Amniotic stem cell (primary cell): ENCODE data around the gene STXBP6.
A peak's percentile ranks its signal among the peaks of the same experiment; 100 is the strongest.
"Not testable (repeated sequence)": the region's sequence is repeated elsewhere in the genome, so short reads cannot be mapped to it uniquely, and the experiment has no call there.

Experiments
- DNase-seq: peaks from one replicate; lab custom pipeline; 2025; lab: John Stamatoyannopoulos, UW

Gene STXBP6

DNA sequence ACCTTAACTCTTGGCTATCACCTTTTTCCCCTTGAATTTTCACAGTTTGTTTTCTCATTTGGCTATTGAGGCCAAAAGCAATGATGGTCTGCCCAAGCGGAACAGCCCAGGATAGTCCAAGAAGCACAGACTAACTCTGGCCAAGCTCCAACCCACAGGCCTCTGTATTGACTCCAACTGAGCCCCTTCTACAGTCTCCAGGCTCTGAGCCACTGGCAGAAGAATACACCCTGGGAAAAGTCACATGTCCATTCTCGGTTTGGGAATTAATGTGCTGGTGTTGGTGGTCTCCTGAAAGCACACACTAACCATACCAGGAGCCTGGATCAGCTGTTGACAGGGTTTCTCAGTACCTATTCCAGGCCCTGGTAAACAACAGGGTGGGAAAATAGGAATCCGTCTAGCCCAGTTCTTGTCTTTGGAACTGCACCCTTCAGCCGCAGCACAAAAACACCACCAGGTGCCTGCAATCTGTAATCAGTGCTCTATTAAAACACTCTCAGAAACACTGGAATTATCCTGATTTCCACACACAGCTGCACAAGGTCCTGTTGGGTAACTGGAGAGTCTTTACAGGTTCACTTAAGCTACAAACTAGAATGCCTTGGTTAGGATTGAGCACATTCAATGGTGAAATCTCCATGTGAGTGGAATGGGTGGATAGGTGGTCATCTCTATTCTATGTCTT, 63.6 kb downstream of the STXBP6 start:
- no peak for DNase-seq

DNA sequence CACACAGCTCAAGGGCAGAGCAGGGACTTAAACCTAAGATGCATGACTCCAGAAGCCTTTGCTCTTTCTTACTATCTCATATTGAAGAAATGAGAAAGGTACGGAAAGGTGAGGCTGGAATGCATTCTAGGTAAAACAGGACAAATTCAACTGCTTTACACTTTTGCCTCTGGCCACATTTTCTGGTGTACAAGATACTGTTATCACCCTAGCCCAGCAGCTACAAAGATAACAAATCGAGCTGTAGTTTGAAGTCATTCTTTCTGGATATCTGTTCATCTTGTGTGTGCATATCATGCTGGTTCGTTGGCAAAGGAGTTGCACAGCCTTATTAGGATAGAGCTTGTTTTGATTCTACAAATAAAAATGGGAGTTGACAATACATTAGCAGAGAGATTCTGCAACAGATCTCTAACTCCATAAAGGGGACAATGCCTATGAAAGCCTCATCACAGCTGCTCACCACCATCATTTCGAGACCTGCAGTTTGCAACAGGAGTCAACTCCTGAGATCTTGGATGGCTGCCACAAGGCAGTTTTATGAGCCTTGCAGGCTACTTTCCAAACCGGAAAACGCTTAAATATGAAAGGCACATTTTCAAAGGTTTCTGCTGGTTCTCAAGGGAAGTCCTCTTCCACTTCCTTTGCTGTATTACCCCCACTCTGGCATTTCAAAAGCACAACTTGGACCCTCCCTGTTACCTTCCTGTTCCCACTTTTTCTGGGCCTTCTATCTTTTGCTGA, 64.9 kb downstream of the STXBP6 start:
- DNase-seq, result no peak

DNA sequence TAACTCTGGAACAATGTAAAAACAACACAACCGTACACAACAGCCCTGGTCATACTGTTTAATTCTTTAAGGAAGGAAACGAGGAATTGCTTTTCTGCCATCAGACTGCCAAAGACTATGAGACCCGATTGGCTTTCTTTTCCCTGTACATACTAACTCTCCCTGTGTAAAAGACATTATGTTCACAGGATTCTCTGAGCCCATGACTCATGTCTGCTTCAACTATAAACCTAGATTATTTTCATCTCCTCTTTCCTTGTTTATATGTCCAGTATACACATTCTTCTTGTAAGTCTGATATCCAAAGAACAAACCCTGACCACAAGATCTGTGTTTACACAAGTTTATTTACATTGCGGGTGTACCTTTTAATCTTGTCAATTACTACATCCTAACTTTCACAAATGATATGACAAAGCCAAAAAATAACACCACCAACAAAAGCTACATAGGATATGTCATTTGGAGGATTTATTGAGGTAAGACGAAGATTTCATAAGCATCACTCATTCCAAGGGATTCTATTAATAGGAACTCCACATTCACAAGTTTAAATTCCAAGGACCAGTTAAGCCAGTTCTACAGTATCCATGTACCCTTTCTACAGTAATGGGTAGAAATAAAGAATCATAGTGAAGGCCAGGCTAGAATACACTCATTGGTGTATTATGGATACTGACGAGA, 67.3 kb downstream of the STXBP6 start:
- peak; percentile 33 for DNase-seq

DNA sequence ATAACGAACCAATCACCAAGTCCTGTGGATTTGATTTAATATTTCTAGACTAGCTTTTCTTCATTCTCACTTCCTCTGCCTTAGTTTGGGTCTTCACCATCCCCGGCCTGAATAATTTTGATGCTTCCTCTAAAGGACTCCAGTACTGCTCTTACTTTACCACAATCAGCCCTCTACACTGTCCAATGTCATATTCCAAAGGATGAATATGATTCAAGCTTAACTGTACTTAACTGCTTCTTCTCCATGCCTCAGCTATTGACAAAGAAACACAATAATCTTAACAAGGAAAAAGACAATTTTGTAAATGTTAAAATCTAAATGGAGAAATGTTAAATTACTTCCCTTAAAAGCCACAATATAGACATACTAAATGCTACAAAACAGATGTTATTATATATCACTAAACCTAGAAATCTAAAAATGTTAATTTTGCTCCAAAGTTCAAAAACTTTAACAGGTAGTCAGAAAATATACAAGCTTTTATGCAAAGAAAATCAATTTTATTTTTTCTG, 70.2 kb downstream of the STXBP6 start:
- no peak for DNase-seq

DNA sequence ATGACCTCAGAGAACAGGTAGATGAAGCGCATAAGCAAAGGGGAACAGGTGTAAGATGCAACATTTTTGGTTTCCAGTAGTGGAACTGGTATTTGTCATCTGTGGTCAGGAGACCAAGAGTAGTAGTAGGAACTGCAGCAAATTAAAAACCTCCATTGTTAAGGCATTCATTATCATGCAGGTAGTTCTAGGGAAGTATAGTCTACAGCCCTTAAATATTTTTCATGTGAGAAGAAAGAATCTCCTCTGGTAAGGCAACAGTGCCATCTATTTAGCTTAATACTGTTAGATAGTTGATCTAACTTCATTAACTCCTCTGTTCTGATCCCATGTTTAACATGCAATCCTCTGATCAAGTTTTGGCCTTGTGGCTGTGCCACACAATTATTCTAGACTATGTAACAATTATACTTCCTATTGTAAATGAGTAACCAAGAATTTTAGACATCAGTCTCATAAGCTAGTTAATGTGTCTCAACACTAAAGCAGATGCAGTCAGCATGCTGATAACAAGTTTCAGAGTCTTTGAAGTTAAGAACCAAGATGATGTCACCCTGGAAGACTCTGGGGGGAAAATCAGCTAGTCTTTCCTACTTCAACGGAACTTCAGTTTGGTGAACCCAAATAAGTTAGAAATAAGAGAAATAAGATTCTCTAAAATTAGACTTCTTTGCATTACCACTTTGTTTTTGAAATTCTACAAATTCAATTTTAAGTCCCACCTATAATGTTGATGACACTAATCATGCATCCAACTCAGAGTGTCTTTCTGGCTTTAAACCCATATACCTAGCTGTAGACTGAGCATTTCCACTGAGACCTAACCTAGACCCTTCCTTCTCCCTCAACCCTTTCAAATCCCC, 70.9 kb downstream of the STXBP6 start:
- no peak for DNase-seq

DNA sequence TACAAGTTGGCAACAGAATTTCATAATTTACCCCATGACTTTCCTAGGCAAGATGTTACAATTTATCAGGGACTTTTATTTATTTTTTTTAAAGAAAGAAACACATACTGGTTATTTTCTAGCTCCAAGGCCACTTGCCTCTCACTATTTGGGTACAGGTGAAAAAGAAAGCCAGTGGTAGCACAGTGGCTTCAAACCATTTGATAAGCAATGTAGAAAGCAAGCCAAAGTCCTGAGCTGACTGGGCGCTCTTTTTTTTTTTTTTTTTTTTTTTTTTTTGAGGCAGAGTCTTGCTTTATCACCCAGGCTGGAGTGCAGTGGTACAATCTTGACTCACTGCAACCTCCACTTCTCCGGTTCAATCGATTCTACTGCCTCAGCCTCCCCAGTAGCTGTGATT, 73.3 kb downstream of the STXBP6 start:
- DNase-seq, result no peak

DNA sequence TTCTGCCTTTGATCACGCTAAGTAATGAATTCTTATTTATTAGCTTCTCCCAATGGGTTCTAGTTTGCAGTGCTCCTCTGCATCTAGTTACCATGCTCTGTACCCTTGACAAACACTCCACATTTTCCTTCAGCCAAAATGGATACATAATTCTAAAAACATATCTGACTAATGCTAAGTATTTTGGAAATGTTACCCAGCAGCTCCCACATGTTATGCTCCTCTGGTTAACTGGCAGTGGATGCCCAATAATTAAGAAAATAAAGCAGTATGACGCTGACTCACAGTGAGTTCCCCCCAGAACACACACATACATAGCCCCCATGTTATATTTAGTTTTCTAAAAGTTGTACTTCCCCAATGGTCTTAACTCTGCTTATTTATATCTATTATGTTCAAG, 74.6 kb downstream of the STXBP6 start:
- no peak for DNase-seq

DNA sequence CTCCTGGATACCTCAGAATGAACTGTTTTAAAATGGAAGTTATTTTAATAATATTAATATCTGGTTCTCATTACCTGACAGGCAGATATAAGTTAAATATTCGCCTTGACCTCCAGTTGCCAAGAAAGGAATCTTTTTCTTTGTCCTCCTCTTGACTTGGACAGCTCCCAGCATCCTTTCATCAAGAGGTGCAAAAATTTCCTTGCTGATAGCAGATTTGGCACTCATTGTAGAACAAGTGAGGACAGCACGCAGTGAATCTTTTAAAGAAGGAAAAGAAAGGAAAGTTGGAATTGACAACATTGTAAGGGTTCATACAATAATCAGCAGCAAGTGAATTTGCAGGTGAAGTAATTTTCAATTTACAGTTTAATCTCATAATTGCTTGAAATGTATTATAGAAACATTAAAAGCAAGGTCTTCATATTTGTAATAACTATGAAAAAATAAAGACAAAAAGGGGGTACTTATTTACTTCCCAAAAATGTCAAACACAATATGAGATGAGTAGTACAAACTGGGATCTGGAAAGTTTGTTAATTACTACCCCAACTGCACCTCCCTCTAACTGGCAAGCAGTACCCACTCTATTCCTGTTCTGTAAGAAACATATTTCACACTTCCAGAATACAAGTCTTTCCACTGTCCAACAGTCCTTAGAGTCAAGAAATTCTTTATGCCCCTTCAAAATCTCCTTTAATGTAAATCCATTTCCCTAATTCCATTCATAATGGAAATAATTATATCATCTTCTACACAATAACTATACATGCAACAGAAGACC, 75.2 kb downstream of the STXBP6 start:
- DNase-seq, result no peak

DNA sequence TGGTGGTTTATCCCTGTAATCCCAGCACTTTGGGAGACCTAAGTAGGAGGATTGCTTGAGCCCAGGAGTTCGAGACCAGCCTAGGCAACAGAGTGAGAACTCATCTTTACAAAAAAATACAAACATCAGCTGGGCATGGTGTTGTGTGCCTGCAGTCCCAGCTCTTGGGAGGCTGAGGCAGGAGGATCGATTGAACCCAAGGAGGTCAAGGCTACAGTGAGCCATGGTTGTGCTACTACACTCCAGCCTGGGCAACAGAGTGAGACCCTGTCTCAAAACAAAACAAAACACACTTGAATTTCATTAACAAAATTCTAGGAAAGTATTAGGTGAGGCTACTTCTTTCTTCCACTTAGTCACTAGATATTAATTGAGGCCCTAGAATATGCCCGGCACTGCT, 77.1 kb downstream of the STXBP6 start:
- DNase-seq, result no peak

DNA sequence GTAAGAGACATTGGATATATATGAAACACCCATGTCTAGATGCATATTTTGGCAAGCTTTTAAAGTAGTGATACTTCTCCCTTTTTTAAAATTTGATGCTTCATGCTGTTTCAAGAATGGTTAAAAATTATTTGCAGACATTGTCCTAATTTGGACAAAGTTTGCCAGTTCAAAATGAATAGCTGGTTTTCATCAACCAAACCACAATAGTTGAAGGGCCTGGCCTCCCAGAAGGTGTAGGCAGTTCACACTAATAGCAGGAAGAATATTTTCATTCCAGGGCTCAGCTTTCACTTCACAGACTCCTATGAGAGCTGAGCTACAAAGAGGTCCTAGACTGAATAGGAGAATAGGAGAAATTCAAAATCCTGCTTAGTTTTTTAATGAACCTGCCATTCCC, 78.7 kb downstream of the STXBP6 start:
- DNase-seq, result no peak

DNA sequence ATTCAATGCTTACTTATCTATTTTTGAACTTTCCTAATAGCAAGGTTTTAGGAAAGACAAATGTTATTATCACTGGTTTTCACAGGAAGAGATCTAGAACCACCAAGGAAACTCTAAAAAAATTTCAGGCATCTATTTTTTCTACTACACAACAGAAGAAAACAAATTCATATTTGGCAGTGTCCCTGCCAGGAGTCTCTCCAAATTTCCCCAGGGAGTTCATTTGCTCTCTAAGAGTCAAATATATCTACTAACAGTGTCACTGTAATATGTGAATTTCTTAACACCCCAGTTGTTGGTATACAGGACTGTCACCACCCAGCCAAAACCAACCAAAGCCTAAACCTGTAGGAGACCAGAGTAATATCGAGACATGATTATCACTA, 83.4 kb downstream of the STXBP6 start:
- DNase-seq, result no peak

DNA sequence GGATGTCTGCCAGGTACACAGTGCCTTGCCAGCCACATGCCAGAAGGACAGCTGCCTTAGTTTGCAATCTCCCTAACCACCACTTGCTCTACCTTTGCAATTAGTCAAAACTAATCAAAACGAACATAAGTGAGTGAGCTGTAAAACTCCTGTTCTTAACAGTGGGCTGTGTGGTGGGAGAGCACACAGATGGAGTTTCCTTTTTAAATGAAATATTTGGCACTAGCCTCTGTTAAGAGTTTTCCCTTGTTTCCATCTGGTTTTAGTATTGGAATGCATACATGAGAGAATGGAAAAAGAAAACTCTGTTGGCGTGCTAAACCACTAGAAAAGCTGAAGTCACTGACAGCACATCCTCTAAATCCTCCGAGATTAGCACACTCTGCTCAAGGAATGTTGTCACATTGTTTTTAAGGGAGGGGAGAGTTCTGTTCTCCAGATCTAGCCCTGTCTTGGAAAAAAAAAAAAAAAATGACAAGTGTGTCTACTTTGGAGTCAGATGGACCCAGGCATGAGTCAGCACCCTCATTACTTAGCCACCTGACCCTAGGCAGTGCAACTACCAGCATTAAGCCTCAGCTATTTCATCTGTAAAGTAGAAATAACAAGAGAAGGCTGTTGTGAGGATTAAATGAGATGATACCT, 83.9 kb downstream of the STXBP6 start:
- peak; percentile 81 for DNase-seq

DNA sequence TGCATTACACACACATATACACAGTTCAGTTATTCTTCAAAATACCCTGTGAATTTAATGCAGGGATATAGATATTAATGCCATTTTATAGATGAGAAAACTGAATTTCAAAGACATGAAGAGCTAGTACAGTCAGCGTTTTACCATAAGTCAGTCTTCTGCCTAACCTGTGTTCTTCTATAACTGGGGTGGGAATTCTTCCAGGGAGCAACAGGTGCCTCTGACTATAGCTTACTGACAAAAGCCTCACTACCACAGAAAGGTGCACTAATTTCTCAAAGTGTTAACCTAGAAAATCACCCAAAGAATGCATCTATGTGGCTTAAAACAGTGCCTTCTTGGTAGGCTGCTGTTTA, 84.4 kb downstream of the STXBP6 start:
- no peak for DNase-seq

DNA sequence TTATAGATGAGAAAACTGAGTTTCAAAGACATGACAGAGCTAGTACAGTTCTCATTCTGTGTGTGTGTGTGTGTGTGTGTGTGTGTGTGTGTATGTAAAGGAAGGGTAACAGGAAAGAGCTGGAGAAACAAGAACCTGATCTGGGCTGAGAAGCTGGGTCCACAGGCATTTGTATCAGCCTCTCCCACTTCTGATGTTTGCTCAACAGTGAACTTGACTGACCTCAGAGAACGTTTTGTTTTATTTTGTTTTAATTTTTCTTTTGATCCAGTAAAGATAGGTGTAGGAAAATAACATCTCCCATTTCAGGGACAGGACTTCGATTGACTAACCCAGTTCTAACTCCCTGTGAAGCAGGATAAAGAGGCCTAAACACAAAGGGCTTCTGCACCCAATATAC, 85.4 kb downstream of the STXBP6 start:
- no peak for DNase-seq

DNA sequence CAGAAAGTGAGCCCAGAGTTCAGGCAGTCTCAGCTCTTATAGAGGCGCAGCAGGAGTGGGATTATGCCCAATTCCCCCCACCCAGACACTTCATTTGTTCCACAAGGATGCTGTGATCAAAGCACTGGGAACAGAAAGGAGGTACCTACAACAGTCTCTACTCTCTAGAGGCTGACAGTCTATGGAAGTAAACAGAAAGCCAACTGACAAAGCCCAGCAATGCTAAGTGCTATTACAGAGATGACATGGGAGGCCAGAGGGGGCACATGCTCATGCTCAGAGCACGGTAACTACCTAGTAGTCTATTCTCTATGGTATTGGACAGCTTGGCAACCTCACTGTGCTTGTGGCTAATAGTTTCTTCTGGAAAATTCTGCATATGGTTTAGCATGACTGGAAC, 85.9 kb downstream of the STXBP6 start:
- no peak for DNase-seq

DNA sequence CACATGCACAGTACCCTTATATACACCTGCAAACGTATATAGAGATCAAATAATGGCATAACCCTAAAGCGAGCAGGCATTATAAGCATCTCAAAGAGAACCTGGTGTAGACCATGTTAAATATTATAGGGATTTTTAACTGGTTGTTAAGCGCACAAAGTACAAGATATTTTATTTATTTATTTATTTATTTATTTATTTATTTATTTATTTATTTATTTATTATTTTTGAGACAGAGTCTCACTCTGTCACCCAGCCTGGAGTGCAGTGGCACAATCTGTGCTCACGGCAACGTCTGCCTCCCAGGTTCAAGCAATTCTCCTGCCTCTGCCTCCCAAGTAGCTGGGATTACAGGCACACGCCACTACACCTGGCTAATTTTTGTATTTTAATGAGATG, 87.8 kb downstream of the STXBP6 start:
- not testable (repeated sequence) for DNase-seq

DNA sequence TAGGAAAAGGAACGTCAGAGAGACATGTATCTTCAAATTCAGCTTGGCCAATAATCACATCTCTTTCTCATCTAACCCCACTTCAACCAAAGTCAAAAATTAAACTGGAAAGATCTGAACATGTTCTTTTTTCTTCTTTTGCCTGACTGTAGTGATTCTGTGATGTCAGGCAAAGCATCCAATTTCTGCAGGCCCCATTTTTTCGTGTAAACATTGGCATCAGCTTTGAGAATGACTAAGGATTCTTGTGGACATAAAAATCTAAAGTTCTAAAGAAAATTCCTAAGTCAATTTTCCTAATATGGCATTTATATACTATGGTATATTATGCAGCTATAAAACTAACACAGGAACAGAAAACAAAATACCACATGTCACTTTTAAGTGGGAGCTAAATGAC, 89.1 kb downstream of the STXBP6 start:
- DNase-seq, result no peak

DNA sequence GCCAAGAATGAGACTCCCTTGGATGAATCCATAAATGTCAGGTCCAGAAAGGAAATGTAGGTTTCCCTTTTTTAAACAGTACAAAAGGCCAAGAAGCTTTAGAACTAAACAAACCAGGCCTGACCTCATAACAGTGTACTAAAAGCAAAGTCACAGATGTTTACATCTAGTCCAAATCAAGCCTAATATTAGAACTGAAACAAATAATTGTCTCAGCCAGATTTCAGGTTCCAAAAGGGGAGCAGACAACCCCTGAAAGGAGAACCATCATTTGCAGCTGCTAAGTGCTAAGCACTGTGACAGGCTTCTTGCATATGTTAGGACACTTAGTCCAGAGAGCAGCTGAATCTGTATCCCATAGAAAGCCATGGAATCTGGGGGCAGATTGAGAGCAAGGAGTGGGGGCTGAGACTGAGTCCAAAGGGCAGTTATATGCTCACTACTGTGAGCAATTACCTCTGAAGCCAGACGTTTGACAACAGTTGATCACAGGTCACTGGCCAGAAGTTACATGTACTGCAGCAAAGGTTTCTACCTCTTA, 90.1 kb downstream of the STXBP6 start:
- no peak for DNase-seq

DNA sequence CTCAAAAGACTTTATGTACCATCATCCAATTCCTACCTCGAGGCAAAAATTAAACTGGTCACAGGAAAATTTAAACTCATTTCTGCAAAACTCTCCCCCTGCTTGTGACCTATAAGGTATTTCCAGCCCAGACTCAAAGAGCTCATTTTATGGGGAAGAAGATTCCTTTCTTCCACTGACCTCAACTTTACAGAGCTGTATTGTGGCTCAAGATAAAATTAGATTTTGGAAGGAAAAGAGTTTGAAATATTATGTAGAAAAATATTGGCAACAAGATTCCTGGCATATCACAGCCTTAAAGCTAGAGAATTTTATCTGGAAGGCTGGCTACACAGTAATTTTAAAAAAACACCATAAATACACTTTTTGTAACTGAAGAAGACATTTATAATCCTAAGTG, 91.7 kb downstream of the STXBP6 start:
- peak; percentile 32 for DNase-seq

DNA sequence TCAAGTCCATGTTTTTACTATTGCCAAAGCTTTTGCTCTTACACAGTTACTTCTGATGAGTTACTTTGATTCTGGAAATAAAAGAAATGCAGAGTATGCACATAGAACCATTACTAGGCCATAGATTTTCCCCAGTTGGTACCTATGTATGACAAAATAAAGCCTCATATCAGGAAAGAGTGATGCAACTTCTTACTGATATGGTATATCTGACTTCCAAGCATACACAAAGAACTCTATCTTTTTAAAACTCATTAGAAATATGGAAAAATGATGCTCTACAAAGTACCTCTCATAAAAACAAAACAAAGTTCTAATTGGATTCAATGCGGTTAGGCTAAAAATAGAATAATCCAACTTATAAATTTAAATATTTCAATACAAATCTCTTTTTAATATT, 92.1 kb downstream of the STXBP6 start:
- DNase-seq, result no peak

DNA sequence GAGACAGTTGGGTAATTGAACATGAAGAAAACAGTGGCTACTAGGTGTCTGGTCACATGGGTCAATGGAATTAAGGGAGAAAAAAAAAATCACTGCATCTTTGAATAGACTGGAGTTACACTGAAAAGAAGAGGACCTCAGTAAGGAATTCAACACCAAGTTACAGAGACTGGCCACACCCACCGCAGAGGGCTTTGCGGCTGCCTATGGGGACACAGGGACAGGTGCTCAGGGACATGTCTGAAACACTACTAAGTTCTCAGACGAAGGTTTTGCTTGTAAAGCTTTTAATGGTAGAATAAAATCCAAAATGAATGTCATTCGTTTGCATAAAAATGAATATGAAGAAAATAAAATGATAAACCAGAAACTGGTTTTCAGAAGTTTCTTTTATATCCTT, 93.8 kb downstream of the STXBP6 start:
- no peak for DNase-seq
